ENCODE measurements around the gene DDRGK1.
"Not testable (repeated sequence)": the region's sequence is repeated elsewhere in the genome, so short reads cannot be mapped to it uniquely, and the experiment has no call there.

DDRGK1 gene

GRCh38 chr20:3215359-3215917 is 11.0 kb upstream of the DDRGK1 start:
- not testable (repeated sequence) for DNase-seq (ENCODE audit: low read depth, low spot score)

GRCh38 chr20:3213226-3213625 is 8.7 kb upstream of the DDRGK1 start:
- no peak for DNase-seq (ENCODE audit: low read depth, low spot score)

- DNase-seq (ENCODE audit: low read depth, low spot score) = no peak
These were observed 5.9 kb upstream of the DDRGK1 start for GRCh38 chr20:3210346-3210745.

- DNase-seq (ENCODE audit: low read depth, low spot score) = no peak
These were observed 5.5 kb upstream of the DDRGK1 start for GRCh38 chr20:3209946-3210317.

GRCh38 chr20:3209257-3209945 is 4.9 kb upstream of the DDRGK1 start, which contains the start of gene ITPA:
Gene ITPA (plus strand): TSS chr20:3209498. CDS start chr20:3209552, 54 bp downstream.
- DNase-seq (ENCODE audit: low read depth, low spot score) = no peak

GRCh38 chr20:3208786-3209256 is 4.3 kb upstream of the DDRGK1 start:
- DNase-seq (ENCODE audit: low read depth, low spot score) = no peak

GRCh38 chr20:3203315-3204123 is 963 bp downstream of the DDRGK1 start:
- DNase-seq (ENCODE audit: low read depth, low spot score) = no peak

- no peak for DNase-seq (ENCODE audit: low read depth, low spot score)
These were observed 1.5 kb downstream of the DDRGK1 start for GRCh38 chr20:3202965-3203314.

- no peak for DNase-seq (ENCODE audit: low read depth, low spot score)
These were observed 4.3 kb downstream of the DDRGK1 start for GRCh38 chr20:3199976-3200755.

GRCh38 chr20:3199206-3199605 is 5.3 kb downstream of the DDRGK1 start:
- DNase-seq (ENCODE audit: low read depth, low spot score) = no peak

GRCh38 chr20:3195590-3196237 is 8.8 kb downstream of the DDRGK1 start:
- DNase-seq (ENCODE audit: low read depth, low spot score) = no peak

- no peak for DNase-seq (ENCODE audit: low read depth, low spot score)
These were observed 9.7 kb downstream of the DDRGK1 start for GRCh38 chr20:3194617-3195280.

GRCh38 chr20:3193806-3194616 is 10.5 kb downstream of the DDRGK1 start:
- DNase-seq (ENCODE audit: low read depth, low spot score) = no peak

GRCh38 chr20:3192226-3193015 is 12.1 kb downstream of the DDRGK1 start:
- no peak for DNase-seq (ENCODE audit: low read depth, low spot score)

GRCh38 chr20:3190681-3191111 is 13.8 kb downstream of the DDRGK1 start:
- no peak for DNase-seq (ENCODE audit: low read depth, low spot score)

- no peak for DNase-seq (ENCODE audit: low read depth, low spot score)
These were observed 14.8 kb downstream of the DDRGK1 start for GRCh38 chr20:3189561-3190131.

GRCh38 chr20:3188823-3189413 is 15.6 kb downstream of the DDRGK1 start:
- DNase-seq (ENCODE audit: low read depth, low spot score) = no peak

- not testable (repeated sequence) for DNase-seq (ENCODE audit: low read depth, low spot score)
These were observed 16.6 kb downstream of the DDRGK1 start for GRCh38 chr20:3187861-3188260.

Measured in smooth muscle cell of the brain vasculature (primary cell).